ENCODE results near the gene NOM1.

- TF ChIP-seq CTCF (IDR thresholded peaks at IDR 0.05; ENCODE audit: low read depth, low read length) (no peak), EZH2phosphoT487 (IDR thresholded peaks at IDR 0.05; ENCODE audit: low read depth) (no peak)
Measured at GRCh38 chr7:157019718-157020451, 70.4 kb downstream of the NOM1 start.
